GM19372 (cell line): ENCODE data around the gene BRD9.
"Not testable (repeated sequence)": the region's sequence is repeated elsewhere in the genome, so short reads cannot be mapped to it uniquely, and the experiment has no call there.

Experiments
- ATAC-seq: cut with Tn5 transposase; IDR thresholded peaks from one replicate; pipeline ENCODE4 v1.9.1; 2021; ENCODE audit warnings: mild to moderate bottlenecking, low read depth, moderate library complexity; ENCODE audit not compliant: unreplicated experiment

Gene BRD9

GRCh38 chr5:861442-862366 is 30.9 kb downstream of the BRD9 start:
- ATAC-seq: no peak

GRCh38 chr5:860506-861150 is 32.0 kb downstream of the BRD9 start:
- ATAC-seq: no peak

GRCh38 chr5:859798-860296 is 32.8 kb downstream of the BRD9 start:
- no peak for ATAC-seq

GRCh38 chr5:859391-859790 is 33.2 kb downstream of the BRD9 start:
- ATAC-seq: no peak

GRCh38 chr5:858726-859125 is 33.9 kb downstream of the BRD9 start:
- ATAC-seq: no peak

- ATAC-seq: no peak
These were observed 35.8 kb downstream of the BRD9 start for GRCh38 chr5:856531-857425.

GRCh38 chr5:855771-856530 is 36.6 kb downstream of the BRD9 start:
- ATAC-seq: no peak

GRCh38 chr5:854966-855743 is 37.4 kb downstream of the BRD9 start:
- no peak for ATAC-seq

- no peak for ATAC-seq
These were observed 38.4 kb downstream of the BRD9 start for GRCh38 chr5:854217-854616.

- not testable (repeated sequence) for ATAC-seq
These were observed 39.0 kb downstream of the BRD9 start for GRCh38 chr5:853416-854090.

- no peak for ATAC-seq
These were observed 39.9 kb downstream of the BRD9 start for GRCh38 chr5:852431-853401.

GRCh38 chr5:852018-852417 is 40.6 kb downstream of the BRD9 start:
- ATAC-seq: no peak

- no peak for ATAC-seq
These were observed 41.0 kb downstream of the BRD9 start for GRCh38 chr5:851553-851952.

GRCh38 chr5:851076-851475 is 41.5 kb downstream of the BRD9 start:
- ATAC-seq: no peak

- ATAC-seq: no peak
These were observed 42.0 kb downstream of the BRD9 start, which contains the start of gene ZDHHC11 for GRCh38 chr5:850511-851006. Gene ZDHHC11 (minus strand): TSS chr5:850986. CDS start chr5:850602, 384 bp downstream.

GRCh38 chr5:849651-850301 is 42.8 kb downstream of the BRD9 start:
- ATAC-seq: no peak

- no peak for ATAC-seq
These were observed 43.9 kb downstream of the BRD9 start for GRCh38 chr5:848671-849111.
